ENCODE measurements around the gene AEBP1.

AEBP1 gene

DNA sequence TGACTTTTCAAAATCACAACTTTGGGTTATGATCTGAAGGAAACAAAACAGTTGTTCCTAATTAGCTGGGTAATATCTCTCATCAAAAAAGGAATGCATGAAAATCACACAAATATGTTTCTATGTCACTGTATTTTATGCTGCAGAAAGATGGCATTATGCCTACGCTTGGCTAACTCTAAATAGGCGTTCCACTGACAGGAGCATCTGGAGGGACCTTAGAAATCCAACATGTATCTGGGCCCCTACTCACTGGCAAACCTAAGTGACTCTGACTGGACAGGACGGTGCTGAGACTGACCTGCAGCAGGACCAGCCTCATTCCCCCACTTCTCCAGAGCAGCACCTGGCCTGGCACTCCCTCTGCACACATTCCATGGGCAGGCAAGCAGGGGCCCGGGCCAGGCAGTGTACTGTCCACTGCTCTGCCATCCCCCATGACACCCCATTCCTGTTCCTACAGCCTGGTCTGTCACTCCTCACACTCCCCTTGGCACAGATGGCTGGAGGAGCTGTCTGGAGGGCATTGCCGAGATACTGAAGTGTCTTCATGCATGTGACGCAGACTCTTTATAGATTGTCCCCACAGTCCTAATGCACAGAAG, 39.6 kb downstream of the AEBP1 start:
- Histone ChIP-seq H3K4me3 (no peak overlapping the region), H3K27ac (no peak overlapping the region), H3K36me3 (ENCODE audit: insufficient read depth, low read length) (no peaks in the 10 kb centered on the region), H3K9me3 (ENCODE audit: low read depth, low read length) (no peaks in the 10 kb centered on the region), H3K9ac (ENCODE audit: insufficient read length) (no peak overlapping the region)
- no peak for DNase-seq (ENCODE audit: low read depth, low spot score)
- TF ChIP-seq FOXP2 (optimal IDR thresholded peaks at IDR 0.05; ENCODE audit: control extremely low read depth, extremely low read length, insufficient read depth) (no peak), POLR2AphosphoS5 (IDR thresholded peaks at IDR 0.05; ENCODE audit: borderline replicate concordance, low read depth, low read length) (no peak), EZH2 (IDR thresholded peaks at IDR 0.05) (no peak)

DNA sequence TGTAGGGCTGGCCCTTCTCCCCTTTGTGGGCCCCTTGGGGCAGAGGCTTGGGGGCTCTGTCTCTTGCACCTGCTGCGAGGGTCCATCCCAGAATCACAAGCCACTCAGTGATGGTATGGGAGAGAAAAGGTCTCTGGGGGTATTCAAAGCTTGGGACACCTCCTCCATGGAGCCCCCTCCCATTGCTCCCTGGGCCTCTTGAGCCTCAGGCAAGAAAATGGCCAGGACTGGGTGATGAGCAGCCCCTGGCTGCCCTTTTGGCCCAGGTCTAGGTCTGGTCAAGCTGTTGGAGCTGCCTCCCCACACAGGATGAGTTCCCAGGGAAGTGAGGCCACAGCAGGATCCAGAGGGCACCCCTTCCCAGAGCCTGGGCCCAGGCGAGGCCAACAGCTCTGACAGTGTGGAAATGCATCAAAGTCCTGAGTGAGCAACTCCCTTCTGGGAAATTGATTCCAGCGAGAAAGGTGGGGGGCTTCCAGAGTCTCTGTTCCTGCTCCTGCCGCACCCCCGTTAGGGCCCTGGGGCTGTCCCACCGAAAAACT, 40.4 kb downstream of the AEBP1 start:
- Histone ChIP-seq H3K27ac (no peak overlapping the region), H3K36me3 (ENCODE audit: insufficient read depth, low read length) (no peaks in the 10 kb centered on the region), H3K4me3 (no peak overlapping the region), H3K9me3 (ENCODE audit: low read depth, low read length) (no peaks in the 10 kb centered on the region), H3K9ac (ENCODE audit: insufficient read length) (no peak overlapping the region)
- no peak for TF ChIP-seq FOXP2 (optimal IDR thresholded peaks at IDR 0.05; ENCODE audit: control extremely low read depth, extremely low read length, insufficient read depth)
- no peak for TF ChIP-seq POLR2AphosphoS5 (IDR thresholded peaks at IDR 0.05; ENCODE audit: borderline replicate concordance, low read depth, low read length)
- TF ChIP-seq EZH2 (IDR thresholded peaks at IDR 0.05): no peak
- no peak for DNase-seq (ENCODE audit: low read depth, low spot score)

- DNase-seq (ENCODE audit: low read depth, low spot score): no peak
- no peak overlapping the region for H3K9ac ChIP-seq (ENCODE audit: insufficient read length)
- TF ChIP-seq EZH2 (IDR thresholded peaks at IDR 0.05): no peak
- H3K9me3 ChIP-seq (ENCODE audit: low read depth, low read length): no peaks in the 10 kb centered on the region
- H3K36me3 ChIP-seq (ENCODE audit: insufficient read depth, low read length): no peaks in the 10 kb centered on the region
- no peak overlapping the region for H3K4me3 ChIP-seq
- H3K27ac ChIP-seq: no peak overlapping the region
Observed at GRCh38 chr7:44144968-44145478, 40.9 kb downstream of the AEBP1 start.

DNA sequence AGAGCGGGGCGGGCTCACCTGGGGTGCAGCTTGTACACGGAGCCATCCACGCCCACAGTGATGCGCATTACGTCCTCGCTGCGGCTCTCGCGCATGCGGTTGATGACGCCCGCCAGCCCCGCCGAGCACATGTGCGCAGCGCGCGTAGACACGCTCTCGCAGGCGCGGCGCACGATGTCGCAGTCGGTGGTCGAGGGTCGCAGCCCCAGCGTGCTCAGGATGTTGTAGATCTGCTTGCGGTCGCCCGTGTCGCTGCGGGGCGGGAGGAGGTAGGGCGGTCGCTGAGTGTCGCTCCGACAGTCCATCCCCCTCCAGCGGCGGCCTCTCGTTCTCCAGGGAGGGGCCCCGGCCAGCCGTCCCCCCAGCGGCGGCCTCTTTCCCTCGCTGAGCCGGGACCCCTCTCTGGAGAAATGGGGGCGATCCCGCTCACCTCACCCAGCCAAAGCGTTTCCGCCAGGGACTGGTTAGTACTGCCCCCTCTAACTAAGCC, 41.4 kb downstream of the AEBP1 start:
- Histone ChIP-seq H3K27ac (no peak overlapping the region), H3K4me3 (no peak overlapping the region), H3K36me3 (ENCODE audit: insufficient read depth, low read length) (no peaks in the 10 kb centered on the region), H3K9ac (ENCODE audit: insufficient read length) (no peak overlapping the region), H3K9me3 (ENCODE audit: low read depth, low read length) (no peaks in the 10 kb centered on the region)
- TF ChIP-seq EZH2 (IDR thresholded peaks at IDR 0.05) (no peak), POLR2AphosphoS5 (IDR thresholded peaks at IDR 0.05; ENCODE audit: borderline replicate concordance, low read depth, low read length) (no peak), FOXP2 (optimal IDR thresholded peaks at IDR 0.05; ENCODE audit: control extremely low read depth, extremely low read length, insufficient read depth) (no peak)
- DNase-seq (ENCODE audit: low read depth, low spot score): no peak

DNA sequence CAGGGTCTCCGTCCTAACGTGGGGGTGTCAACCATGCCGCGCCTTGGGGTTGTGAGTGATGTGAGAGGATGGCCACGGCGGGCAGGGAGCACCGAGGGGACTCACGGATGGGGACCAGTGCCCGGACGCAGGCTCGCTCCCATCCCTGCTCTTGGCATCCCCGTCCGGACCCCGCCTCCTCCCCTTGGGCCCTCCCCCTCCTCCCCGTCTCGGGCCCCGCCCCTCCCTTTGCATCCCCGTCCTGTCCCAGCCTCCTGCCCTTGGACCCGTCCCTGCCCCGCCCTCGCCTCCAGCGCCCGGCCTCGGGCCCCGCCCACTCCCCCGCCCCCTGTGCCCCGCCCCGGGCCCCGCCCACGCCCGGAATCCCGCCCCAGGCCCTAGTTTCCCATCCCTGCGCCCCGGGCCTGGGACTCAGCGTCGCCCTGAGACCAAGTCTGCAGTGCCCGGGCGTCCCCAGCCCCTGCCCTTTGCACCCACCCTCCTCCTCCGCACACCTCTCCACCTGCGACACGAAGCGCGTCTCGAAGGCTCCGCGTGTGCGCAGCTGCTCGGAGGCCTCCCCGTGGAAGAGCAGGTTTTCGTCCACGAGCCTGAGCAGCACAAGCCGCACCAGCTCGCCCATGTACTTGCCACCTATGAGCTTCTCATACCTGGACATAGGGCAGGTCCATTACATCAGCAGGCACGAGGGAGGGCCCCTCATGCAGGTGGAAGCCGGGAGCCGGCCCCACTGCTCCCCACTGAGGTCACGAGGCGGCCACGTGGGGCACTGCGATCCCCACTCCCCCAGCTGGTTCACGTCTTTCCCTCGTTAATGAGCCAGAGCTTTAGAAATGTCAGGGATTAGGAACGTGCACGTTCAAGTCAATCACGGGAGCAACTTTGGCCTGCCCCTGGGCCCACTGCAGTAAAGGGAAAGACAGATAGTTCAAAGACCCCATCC, 42.1 kb downstream of the AEBP1 start:
- no peaks in the 10 kb centered on the region for H3K36me3 ChIP-seq (ENCODE audit: insufficient read depth, low read length)
- no peak overlapping the region for H3K4me3 ChIP-seq
- no peak overlapping the region for H3K27ac ChIP-seq
- no peaks in the 10 kb centered on the region for H3K9me3 ChIP-seq (ENCODE audit: low read depth, low read length)
- no peak overlapping the region for H3K9ac ChIP-seq (ENCODE audit: insufficient read length)
- TF ChIP-seq POLR2AphosphoS5 (IDR thresholded peaks at IDR 0.05; ENCODE audit: borderline replicate concordance, low read depth, low read length) (no peak), FOXP2 (optimal IDR thresholded peaks at IDR 0.05; ENCODE audit: control extremely low read depth, extremely low read length, insufficient read depth) (no peak), EZH2 (IDR thresholded peaks at IDR 0.05) (no peak)
- no peak for DNase-seq (ENCODE audit: low read depth, low spot score)

- Histone ChIP-seq H3K4me3 (no peak overlapping the region), H3K27ac (no peak overlapping the region), H3K9ac (ENCODE audit: insufficient read length) (no peak overlapping the region), H3K36me3 (ENCODE audit: insufficient read depth, low read length) (no peaks in the 10 kb centered on the region), H3K9me3 (ENCODE audit: low read depth, low read length) (no peaks in the 10 kb centered on the region)
- DNase-seq (ENCODE audit: low read depth, low spot score): no peak
- TF ChIP-seq POLR2AphosphoS5 (IDR thresholded peaks at IDR 0.05; ENCODE audit: borderline replicate concordance, low read depth, low read length) (no peak), FOXP2 (optimal IDR thresholded peaks at IDR 0.05; ENCODE audit: control extremely low read depth, extremely low read length, insufficient read depth) (no peak), EZH2 (IDR thresholded peaks at IDR 0.05) (no peak)
Observed at GRCh38 chr7:44147026-44147991, 43.2 kb downstream of the AEBP1 start.

- H3K9me3 ChIP-seq (ENCODE audit: low read depth, low read length): no peaks in the 10 kb centered on the region
- no peaks in the 10 kb centered on the region for H3K36me3 ChIP-seq (ENCODE audit: insufficient read depth, low read length)
- H3K27ac ChIP-seq: no peak overlapping the region
- DNase-seq (ENCODE audit: low read depth, low spot score): no peak
- no peak overlapping the region for H3K4me3 ChIP-seq
- no peak overlapping the region for H3K9ac ChIP-seq (ENCODE audit: insufficient read length)
- TF ChIP-seq FOXP2 (optimal IDR thresholded peaks at IDR 0.05; ENCODE audit: control extremely low read depth, extremely low read length, insufficient read depth) (no peak), EZH2 (IDR thresholded peaks at IDR 0.05) (no peak), POLR2AphosphoS5 (IDR thresholded peaks at IDR 0.05; ENCODE audit: borderline replicate concordance, low read depth, low read length) (no peak)
Observed at GRCh38 chr7:44148166-44148565, 44.0 kb downstream of the AEBP1 start.
